ENCODE measurements around the gene YJU2. TPM values are rescaled to one million over a fixed set of nuclear protein-coding genes. Genes with fewer than 3 reads are reported as not detected.

YJU2 gene
- polyA plus RNA-seq, 2 of the 4 experiments (the other 2 are of a cell fraction), result 12.3 to 14.9 TPM

DNA sequence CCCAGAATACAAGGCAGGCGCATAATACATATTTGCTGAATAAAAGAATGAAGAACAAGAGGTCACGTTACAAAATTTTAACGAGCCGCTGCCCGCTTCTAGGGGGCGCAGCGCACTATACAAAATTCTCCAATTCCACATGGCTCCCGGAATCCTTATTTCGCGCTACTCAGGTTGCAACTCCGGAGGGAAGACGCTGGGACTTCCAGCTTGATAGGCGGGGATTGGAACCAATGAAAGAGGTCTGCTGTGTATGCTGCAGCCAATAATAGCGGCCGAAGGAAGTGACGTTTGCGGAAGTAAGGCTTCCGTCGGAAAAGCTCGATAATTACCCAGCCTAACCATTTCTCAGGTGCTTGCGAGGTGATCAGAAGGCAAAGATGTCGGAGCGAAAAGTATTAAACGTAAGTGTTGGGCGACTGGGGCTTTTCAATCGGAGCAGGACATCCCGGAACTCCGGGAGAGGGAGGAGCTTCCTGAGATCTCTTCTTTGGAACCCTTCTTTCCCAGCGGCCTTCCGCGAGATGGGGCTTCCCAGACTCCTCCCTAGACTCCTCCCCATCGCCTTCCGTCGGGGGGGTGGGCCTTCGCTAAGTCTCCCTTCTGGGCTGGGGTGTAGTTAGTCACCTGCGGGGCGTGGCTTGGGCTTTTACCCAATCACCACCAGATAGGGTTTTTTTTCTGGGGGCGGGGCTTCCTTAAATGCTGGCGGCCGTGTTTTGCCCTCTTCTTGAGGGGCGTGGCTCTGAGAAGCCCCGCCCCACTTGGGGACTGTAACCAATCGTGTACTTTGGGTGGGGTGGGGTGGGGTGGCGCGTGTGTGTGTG, at the start of gene YJU2 (continued):
- TF ChIP-seq, protein P1, sequence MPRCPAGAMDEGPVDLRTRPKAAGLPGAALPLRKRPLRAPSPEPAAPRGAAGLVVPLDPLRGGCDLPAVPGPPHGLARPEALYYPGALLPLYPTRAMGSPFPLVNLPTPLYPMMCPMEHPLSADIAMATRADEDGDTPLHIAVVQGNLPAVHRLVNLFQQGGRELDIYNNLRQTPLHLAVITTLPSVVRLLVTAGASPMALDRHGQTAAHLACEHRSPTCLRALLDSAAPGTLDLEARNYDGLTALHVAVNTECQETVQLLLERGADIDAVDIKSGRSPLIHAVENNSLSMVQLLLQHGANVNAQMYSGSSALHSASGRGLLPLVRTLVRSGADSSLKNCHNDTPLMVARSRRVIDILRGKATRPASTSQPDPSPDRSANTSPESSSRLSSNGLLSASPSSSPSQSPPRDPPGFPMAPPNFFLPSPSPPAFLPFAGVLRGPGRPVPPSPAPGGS (IDR thresholded peaks at IDR 0.05), result peak; percentile 42; the same call in 1 of the 3 replicates
- TF ChIP-seq NFE2L2 (conservative IDR thresholded peaks at IDR 0.05; ENCODE audit: low read length) (no peak), TP53 (CRISPR knock-in tag; IDR thresholded peaks at IDR 0.05) (peak; percentile 49; the same call in 1 of the 2 replicates), SMC3 (IDR thresholded peaks at IDR 0.05) (no peak), CHD4 (IDR thresholded peaks at IDR 0.05; ENCODE audit: borderline replicate concordance) (no peak), ZSCAN20 (CRISPR knock-in tag; IDR thresholded peaks at IDR 0.05) (no peak), FOSB (CRISPR knock-in tag; IDR thresholded peaks at IDR 0.05) (no peak), EHMT2 (IDR thresholded peaks at IDR 0.05; ENCODE audit: low read depth) (no peak), HEYL (CRISPR knock-in tag; IDR thresholded peaks at IDR 0.05) (no peak), RAD21 (conservative IDR thresholded peaks at IDR 0.05 in 1 of 2, IDR thresholded peaks at IDR 0.05 in 1 of 2) (peak; percentile 25; a peak in 3 of 5 replicates), CBX8 (IDR thresholded peaks at IDR 0.05) (no peak), KDM5A (IDR thresholded peaks at IDR 0.05) (peak; percentile 57), TFCP2L1 (CRISPR knock-in tag; IDR thresholded peaks at IDR 0.05) (no peak), HOXB13 (CRISPR knock-in tag; IDR thresholded peaks at IDR 0.05; ENCODE audit: low read depth) (no peak), SREBF2 (IDR thresholded peaks at IDR 0.05) (no peak), MAZ (IDR thresholded peaks at IDR 0.05; ENCODE audit: borderline replicate concordance, low read depth, low read length) (no peak; the same call in 1 of the 2 replicates), PHF8 (IDR thresholded peaks at IDR 0.05; ENCODE audit: borderline replicate concordance, low read depth) (peak; percentile 88), RARB (CRISPR knock-in tag; IDR thresholded peaks at IDR 0.05) (no peak), HOXA7 (CRISPR knock-in tag; IDR thresholded peaks at IDR 0.05) (no peak), CBX2 (IDR thresholded peaks at IDR 0.05; ENCODE audit: borderline replicate concordance, low read depth) (no peak), NR3C1 (IDR thresholded peaks at IDR 0.05) (no peak), ZNF302 (CRISPR knock-in tag; IDR thresholded peaks at IDR 0.05) (no peak)
- TF ChIP-seq, protein P2, sequence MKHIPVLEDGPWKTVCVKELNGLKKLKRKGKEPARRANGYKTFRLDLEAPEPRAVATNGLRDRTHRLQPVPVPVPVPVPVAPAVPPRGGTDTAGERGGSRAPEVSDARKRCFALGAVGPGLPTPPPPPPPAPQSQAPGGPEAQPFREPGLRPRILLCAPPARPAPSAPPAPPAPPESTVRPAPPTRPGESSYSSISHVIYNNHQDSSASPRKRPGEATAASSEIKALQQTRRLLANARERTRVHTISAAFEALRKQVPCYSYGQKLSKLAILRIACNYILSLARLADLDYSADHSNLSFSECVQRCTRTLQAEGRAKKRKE (CRISPR knock-in tag; IDR thresholded peaks at IDR 0.05; ENCODE audit: low read depth), result no peak
- TF ChIP-seq, protein P3, sequence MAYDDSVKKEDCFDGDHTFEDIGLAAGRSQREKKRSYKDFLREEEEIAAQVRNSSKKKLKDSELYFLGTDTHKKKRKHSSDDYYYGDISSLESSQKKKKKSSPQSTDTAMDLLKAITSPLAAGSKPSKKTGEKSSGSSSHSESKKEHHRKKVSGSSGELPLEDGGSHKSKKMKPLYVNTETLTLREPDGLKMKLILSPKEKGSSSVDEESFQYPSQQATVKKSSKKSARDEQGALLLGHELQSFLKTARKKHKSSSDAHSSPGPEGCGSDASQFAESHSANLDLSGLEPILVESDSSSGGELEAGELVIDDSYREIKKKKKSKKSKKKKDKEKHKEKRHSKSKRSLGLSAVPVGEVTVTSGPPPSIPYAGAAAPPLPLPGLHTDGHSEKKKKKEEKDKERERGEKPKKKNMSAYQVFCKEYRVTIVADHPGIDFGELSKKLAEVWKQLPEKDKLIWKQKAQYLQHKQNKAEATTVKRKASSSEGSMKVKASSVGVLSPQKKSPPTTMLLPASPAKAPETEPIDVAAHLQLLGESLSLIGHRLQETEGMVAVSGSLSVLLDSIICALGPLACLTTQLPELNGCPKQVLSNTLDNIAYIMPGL (CRISPR knock-in tag; IDR thresholded peaks at IDR 0.05; ENCODE audit: borderline replicate concordance), result peak; percentile 74; the same call in 1 of the 2 replicates
- TF ChIP-seq, protein P4, sequence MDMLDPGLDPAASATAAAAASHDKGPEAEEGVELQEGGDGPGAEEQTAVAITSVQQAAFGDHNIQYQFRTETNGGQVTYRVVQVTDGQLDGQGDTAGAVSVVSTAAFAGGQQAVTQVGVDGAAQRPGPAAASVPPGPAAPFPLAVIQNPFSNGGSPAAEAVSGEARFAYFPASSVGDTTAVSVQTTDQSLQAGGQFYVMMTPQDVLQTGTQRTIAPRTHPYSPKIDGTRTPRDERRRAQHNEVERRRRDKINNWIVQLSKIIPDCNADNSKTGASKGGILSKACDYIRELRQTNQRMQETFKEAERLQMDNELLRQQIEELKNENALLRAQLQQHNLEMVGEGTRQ (IDR thresholded peaks at IDR 0.05), result 0 out of 2 replicates have a peak, but pooled peaks have one; percentile 27
